Adipocyte (in vitro differentiated cells): ENCODE data around the gene STXBP6.
"Not testable (repeated sequence)": the region's sequence is repeated elsewhere in the genome, so short reads cannot be mapped to it uniquely, and the experiment has no call there.

Experiments used
- DNase-seq: peaks from one replicate; pipeline ENCODE4 v3.0.0-alpha.2; 2015; ENCODE audit warnings: low read depth
- H3K27me3 ChIP-seq: replicated peaks from 2 replicates; pipeline ENCODE4 v1.7.0; 2013; ENCODE audit warnings: mild to moderate bottlenecking, low read length, moderate library complexity; ENCODE audit not compliant: control insufficient read depth, insufficient read depth
- H3K36me3 ChIP-seq: 2 replicates; pipeline ENCODE4 v1.7.0; 2013; ENCODE audit warnings: low read length, mild to moderate bottlenecking, moderate library complexity; ENCODE audit not compliant: control insufficient read depth, insufficient read depth, severe bottlenecking
- H3K4me1 ChIP-seq: 2 replicates; pipeline ENCODE4 v1.7.0; 2013; ENCODE audit warnings: mild to moderate bottlenecking, low read length, moderate library complexity; ENCODE audit not compliant: control insufficient read depth, insufficient read depth
- H3K4me3 ChIP-seq: 2 replicates; pipeline ENCODE4 v1.7.0; 2013; ENCODE audit warnings: mild to moderate bottlenecking, low read length, moderate library complexity
- H3K9ac ChIP-seq: 2 replicates; pipeline ENCODE4 v1.7.0; 2013; ENCODE audit warnings: mild to moderate bottlenecking, low read length, moderate library complexity
- H3K9me3 ChIP-seq: 2 replicates; pipeline ENCODE4 v1.7.0; 2013; ENCODE audit warnings: mild to moderate bottlenecking, low read length, moderate library complexity; ENCODE audit not compliant: control insufficient read depth

STXBP6 gene

GRCh38 chr14:24814346-24814745, 235.6 kb downstream of the STXBP6 start:
- no peak for DNase-seq
- Histone ChIP-seq H3K36me3 (no peaks in the 10 kb centered on the region), H3K4me3 (no peak overlapping the region), H3K9me3 (no peaks in the 10 kb centered on the region), H3K9ac (no peak overlapping the region), H3K27me3 (no peaks in the 10 kb centered on the region), H3K4me1 (peaks cover 9% of the 10 kb centered on the region)

GRCh38 chr14:24813819-24814259, 236.1 kb downstream of the STXBP6 start:
- no peak for DNase-seq

GRCh38 chr14:24813089-24813815, 236.7 kb downstream of the STXBP6 start:
- no peaks in the 10 kb centered on the region for H3K36me3 ChIP-seq
- no peak overlapping the region for H3K4me3 ChIP-seq
- H3K27me3 ChIP-seq, result no peaks in the 10 kb centered on the region
- no peak for DNase-seq
- no peak overlapping the region for H3K9ac ChIP-seq
- peaks cover 9% of the 10 kb centered on the region for H3K4me1 ChIP-seq
- no peaks in the 10 kb centered on the region for H3K9me3 ChIP-seq

More at GRCh38 chr14:24813819-24814259, 236.1 kb downstream of the STXBP6 start:
- Histone ChIP-seq H3K9ac (no peak overlapping the region), H3K36me3 (no peaks in the 10 kb centered on the region), H3K27me3 (no peaks in the 10 kb centered on the region), H3K4me3 (no peak overlapping the region), H3K4me1 (peaks cover 9% of the 10 kb centered on the region), H3K9me3 (no peaks in the 10 kb centered on the region)

GRCh38 chr14:24809135-24809534, 240.8 kb downstream of the STXBP6 start:
- Histone ChIP-seq H3K27me3 (no peaks in the 10 kb centered on the region), H3K4me1 (peaks cover 6% of the 10 kb centered on the region), H3K9ac (no peak overlapping the region), H3K9me3 (no peaks in the 10 kb centered on the region), H3K36me3 (no peaks in the 10 kb centered on the region), H3K4me3 (no peak overlapping the region)
- DNase-seq, result no peak

- no peak overlapping the region for H3K4me3 ChIP-seq
- no peaks in the 10 kb centered on the region for H3K9me3 ChIP-seq
- H3K36me3 ChIP-seq, result no peaks in the 10 kb centered on the region
- H3K4me1 ChIP-seq, result peaks cover 6% of the 10 kb centered on the region
- no peaks in the 10 kb centered on the region for H3K27me3 ChIP-seq
- DNase-seq, result no peak
- no peak overlapping the region for H3K9ac ChIP-seq
Observed at GRCh38 chr14:24808412-24808811, 241.5 kb downstream of the STXBP6 start.

GRCh38 chr14:24806061-24806678, 243.8 kb downstream of the STXBP6 start:
- Histone ChIP-seq H3K4me3 (no peak overlapping the region), H3K4me1 (peaks cover 6% of the 10 kb centered on the region), H3K27me3 (no peaks in the 10 kb centered on the region), H3K36me3 (no peaks in the 10 kb centered on the region), H3K9me3 (no peaks in the 10 kb centered on the region), H3K9ac (no peak overlapping the region)
- DNase-seq, result peak; percentile 77

GRCh38 chr14:24804552-24805212, 245.3 kb downstream of the STXBP6 start:
- no peaks in the 10 kb centered on the region for H3K36me3 ChIP-seq
- H3K9ac ChIP-seq, result no peak overlapping the region
- no peaks in the 10 kb centered on the region for H3K27me3 ChIP-seq
- H3K9me3 ChIP-seq, result no peaks in the 10 kb centered on the region
- H3K4me3 ChIP-seq, result no peak overlapping the region
- no peaks in the 10 kb centered on the region for H3K4me1 ChIP-seq
- DNase-seq, result peak; percentile 32

GRCh38 chr14:24803933-24804494, 245.9 kb downstream of the STXBP6 start:
- Histone ChIP-seq H3K4me3 (no peak overlapping the region), H3K9ac (no peak overlapping the region), H3K9me3 (no peaks in the 10 kb centered on the region), H3K4me1 (no peaks in the 10 kb centered on the region), H3K36me3 (no peaks in the 10 kb centered on the region), H3K27me3 (no peaks in the 10 kb centered on the region)
- DNase-seq, result no peak

- not testable (repeated sequence) for H3K4me3 ChIP-seq, H3K36me3 ChIP-seq, H3K27me3 ChIP-seq, DNase-seq, H3K4me1 ChIP-seq, H3K9ac ChIP-seq, H3K9me3 ChIP-seq
Observed at GRCh38 chr14:24803426-24803825, 246.5 kb downstream of the STXBP6 start.

GRCh38 chr14:24802236-24802635, 247.7 kb downstream of the STXBP6 start:
- H3K4me1 ChIP-seq, result no peaks in the 10 kb centered on the region
- H3K36me3 ChIP-seq, result no peaks in the 10 kb centered on the region
- no peak overlapping the region for H3K4me3 ChIP-seq
- H3K27me3 ChIP-seq, result no peaks in the 10 kb centered on the region
- H3K9ac ChIP-seq, result no peak overlapping the region
- no peak for DNase-seq
- no peaks in the 10 kb centered on the region for H3K9me3 ChIP-seq

GRCh38 chr14:24801024-24801423, 248.9 kb downstream of the STXBP6 start:
- no peak overlapping the region for H3K9ac ChIP-seq
- H3K4me1 ChIP-seq, result no peaks in the 10 kb centered on the region
- no peak for DNase-seq

More at GRCh38 chr14:24801024-24801423, 248.9 kb downstream of the STXBP6 start:
- H3K36me3 ChIP-seq, result no peaks in the 10 kb centered on the region
- H3K4me3 ChIP-seq, result no peak overlapping the region
- no peaks in the 10 kb centered on the region for H3K9me3 ChIP-seq
- no peaks in the 10 kb centered on the region for H3K27me3 ChIP-seq
